GM11168 (cell line): Measurements from ENCODE around the gene ABCC6.
"Not testable (repeated sequence)": the region's sequence is repeated elsewhere in the genome, so short reads cannot be mapped to it uniquely, and the experiment has no call there.

ENCODE experiments used
- in situ Hi-C: fragments of 300-500 bp; cut with MboI; formaldehyde crosslinking; loops from one replicate; pipeline ENCODE4 v1.12.0; 2022; ENCODE audit warnings: low sequenced_read_pairs; ENCODE audit not compliant: unreplicated experiment

Gene ABCC6

GRCh38 chr16:16237071-16237470 lies 13.8 kb upstream of the ABCC6 start:
- in situ Hi-C loops: loop anchor here (25.0 kb wide), 1 partner anchor 1400 kb away; the partner anchor contains the start of gene NOMO1

GRCh38 chr16:16232692-16233061 lies 9.4 kb upstream of the ABCC6 start:
- in situ Hi-C loops: loop anchor here (25.0 kb wide), 1 partner anchor 1395 kb away; the partner anchor contains the start of gene NOMO1

GRCh38 chr16:16223662-16224241 lies 458 bp upstream of the ABCC6 start:
- in situ Hi-C loops: not testable (repeated sequence)

- in situ Hi-C loops: not testable (repeated sequence)
Observed at GRCh38 chr16:16221382-16221781, 1.9 kb downstream of the ABCC6 start.

- in situ Hi-C loops: not testable (repeated sequence)
Observed at GRCh38 chr16:16220449-16220848, 2.8 kb downstream of the ABCC6 start.

GRCh38 chr16:16218787-16219186 lies 4.5 kb downstream of the ABCC6 start:
- in situ Hi-C loops: not testable (repeated sequence)

GRCh38 chr16:16218349-16218748 lies 4.9 kb downstream of the ABCC6 start:
- in situ Hi-C loops: not testable (repeated sequence)

GRCh38 chr16:16213863-16214293 lies 9.4 kb downstream of the ABCC6 start:
- in situ Hi-C loops: not testable (repeated sequence)

GRCh38 chr16:16211404-16211803 lies 11.9 kb downstream of the ABCC6 start:
- in situ Hi-C loops: not testable (repeated sequence)

GRCh38 chr16:16208461-16208860 lies 14.8 kb downstream of the ABCC6 start:
- in situ Hi-C loops: not testable (repeated sequence)

- in situ Hi-C loops: not testable (repeated sequence)
Observed at GRCh38 chr16:16207787-16208334, 15.4 kb downstream of the ABCC6 start.

- in situ Hi-C loops: not testable (repeated sequence)
Observed at GRCh38 chr16:16207097-16207786, 16.1 kb downstream of the ABCC6 start.

- in situ Hi-C loops: not testable (repeated sequence)
Observed at GRCh38 chr16:16205864-16206263, 17.4 kb downstream of the ABCC6 start.

- in situ Hi-C loops: not testable (repeated sequence)
Observed at GRCh38 chr16:16204552-16204951, 18.7 kb downstream of the ABCC6 start.

GRCh38 chr16:16203494-16203893 lies 19.8 kb downstream of the ABCC6 start:
- in situ Hi-C loops: not testable (repeated sequence)

GRCh38 chr16:16202400-16203143 lies 20.7 kb downstream of the ABCC6 start:
- in situ Hi-C loops: not testable (repeated sequence)

GRCh38 chr16:16201880-16202279 lies 21.4 kb downstream of the ABCC6 start:
- in situ Hi-C loops: not testable (repeated sequence)

GRCh38 chr16:16200391-16200790 lies 22.9 kb downstream of the ABCC6 start:
- in situ Hi-C loops: not testable (repeated sequence)

- in situ Hi-C loops: not testable (repeated sequence)
Observed at GRCh38 chr16:16199428-16199827, 23.9 kb downstream of the ABCC6 start.

- in situ Hi-C loops: no loop called here
Observed at GRCh38 chr16:16197966-16198365, 25.3 kb downstream of the ABCC6 start.

- in situ Hi-C loops: no loop called here
Observed at GRCh38 chr16:16197331-16197730, 26.0 kb downstream of the ABCC6 start.
